CD14-positive monocyte (primary cell): ENCODE results near the gene RUNDC1. TPM values are rescaled to one million over a fixed set of nuclear protein-coding genes. Genes with fewer than 3 reads are reported as not detected.
A peak's percentile ranks its signal among the peaks of the same experiment; 100 is the strongest.

Source experiments
- DNase-seq, 3 donors: peaks; one replicate each; pipeline ENCODE4 v3.0.0-alpha.2; 2011 to 2022
- H2AFZ ChIP-seq: 2 replicates; pipeline ENCODE4 v1.6.0; 2012; ENCODE audit warnings: mild to moderate bottlenecking, low read depth, low read length, inconsistent platforms; ENCODE audit not compliant: insufficient read depth, poor library complexity, severe bottlenecking
- H3K27ac ChIP-seq, 2 donors: 1 replicate in 1 of 2; 2 replicates in 1 of 2; pipeline ENCODE4 v1.5.1; 2012 to 2013; ENCODE audit warnings: low read length in 2 of 2, control low read depth in 1 of 2, inconsistent platforms in 1 of 2, low read depth in 1 of 2, mild to moderate bottlenecking in 1 of 2
- H3K27me3 ChIP-seq, 2 donors: one replicate each; pipeline versions ENCODE4 v1.6.0 to v1.6.1; 2011 to 2013; ENCODE audit warnings: low read length in 2 of 2; ENCODE audit not compliant: control insufficient read depth in 2 of 2, insufficient read depth in 2 of 2
- H3K36me3 ChIP-seq, 2 donors: replicated peaks in 1 of 2; 1 replicate in 1 of 2; 2 replicates in 1 of 2; pipeline versions ENCODE4 v1.5.1 to v1.6.1; 2012 to 2013; ENCODE audit warnings: low read length in 2 of 2, control low read depth in 1 of 2, inconsistent platforms in 1 of 2, mild to moderate bottlenecking in 1 of 2; ENCODE audit not compliant: insufficient read depth in 2 of 2, control insufficient read depth in 1 of 2
- H3K4me1 ChIP-seq, 2 donors: 1 replicate in 1 of 2; 2 replicates in 1 of 2; pipeline versions ENCODE4 v1.5.1 to v1.6.1; 2012 to 2013; ENCODE audit warnings: low read length in 2 of 2, control low read depth in 1 of 2, inconsistent platforms in 1 of 2, mild to moderate bottlenecking in 1 of 2, moderate library complexity in 1 of 2; ENCODE audit not compliant: insufficient read depth in 2 of 2, control insufficient read depth in 1 of 2
- H3K4me2 ChIP-seq: replicated peaks from 2 replicates; pipeline ENCODE3; 2012; ENCODE audit warnings: low read length, moderate library complexity, mild to moderate bottlenecking; ENCODE audit not compliant: poor library complexity, severe bottlenecking; ENCODE audit errors: extremely low read depth
- H3K4me3 ChIP-seq, 3 experiments: fragments of 200-600 bp in 1 of 3; sonication (generic) in 1 of 3; replicated peaks in 1 of 3; 1 replicate in 2 of 3; 2 replicates in 1 of 3; pipeline ENCODE4 v1.5.1; 2011 to 2013; ENCODE audit warnings: low read length in 3 of 3, mild to moderate bottlenecking in 3 of 3, control low read depth in 2 of 3, low read depth in 2 of 3, inconsistent platforms in 1 of 3, moderate library complexity in 1 of 3
- H3K79me2 ChIP-seq: 2 replicates; pipeline ENCODE4 v1.6.0; 2012; ENCODE audit warnings: mild to moderate bottlenecking, control low read depth, inconsistent platforms, low read length, moderate library complexity; ENCODE audit not compliant: insufficient read depth
- H3K9ac ChIP-seq: 2 replicates; pipeline ENCODE4 v1.6.0; 2017; ENCODE audit warnings: low read length, mild to moderate bottlenecking; ENCODE audit not compliant: insufficient read depth, poor library complexity, severe bottlenecking
- H3K9me3 ChIP-seq, 2 donors: replicated peaks in 1 of 2; 1 replicate in 1 of 2; 2 replicates in 1 of 2; pipeline versions ENCODE4 v1.5.1 to v1.6.1; 2012 to 2013; ENCODE audit warnings: low read length in 2 of 2, control low read depth in 1 of 2; ENCODE audit not compliant: control insufficient read depth in 1 of 2, insufficient read depth in 1 of 2
- H4K20me1 ChIP-seq: 2 replicates; pipeline ENCODE4 v1.6.0; 2012; ENCODE audit warnings: mild to moderate bottlenecking, low read length, control low read depth, moderate library complexity; ENCODE audit not compliant: insufficient read depth
- H3K27ac Mint-ChIP-seq, 7 donors: one replicate each; pipeline ENCODE4 v1.8.0; 2020; ENCODE audit warnings: mild to moderate bottlenecking in 7 of 7, mixed read lengths in 7 of 7, moderate library complexity in 6 of 7, inconsistent platforms in 2 of 7
- H3K27me3 Mint-ChIP-seq, 3 donors: one replicate each; pipeline ENCODE4 v1.8.0; 2021 to 2022; ENCODE audit warnings: low read depth in 3 of 3, mild to moderate bottlenecking in 3 of 3, mixed read lengths in 3 of 3, moderate library complexity in 3 of 3, inconsistent platforms in 1 of 3
- H3K36me3 Mint-ChIP-seq, 2 donors: one replicate each; pipeline ENCODE4 v1.8.0; 2020; ENCODE audit warnings: mixed read lengths in 2 of 2, inconsistent platforms in 1 of 2, mild to moderate bottlenecking in 1 of 2
- H3K4me1 Mint-ChIP-seq: one replicate; pipeline ENCODE4 v1.8.0; 2020; ENCODE audit warnings: mild to moderate bottlenecking, mixed read lengths
- H3K4me3 Mint-ChIP-seq, 2 donors: one replicate each; pipeline ENCODE4 v1.8.0; 2020; ENCODE audit warnings: mild to moderate bottlenecking in 2 of 2, mixed read lengths in 2 of 2, moderate library complexity in 1 of 2
- H3K9me3 Mint-ChIP-seq, 7 donors: one replicate each; pipeline ENCODE4 v1.8.0; 2020 to 2022; ENCODE audit warnings: mixed read lengths in 7 of 7, mild to moderate bottlenecking in 6 of 7, moderate library complexity in 6 of 7, inconsistent platforms in 2 of 7
- CTCF ChIP-seq: fragments of 200-600 bp; IDR thresholded peaks from one replicate; pipeline ENCODE4 v1.8.0; 2022; ENCODE audit warnings: antibody characterized with exemption, mild to moderate bottlenecking
- WGBS: methylation state at CpG from one replicate; pipeline ENCODE4 v1.1.5; 2013; ENCODE audit warnings: missing lambda C conversion rate; ENCODE audit not compliant: insufficient coverage; 5-methylcytosine and 5-hydroxymethylcytosine counted together
- intact Hi-C, 2 donors: fragments of 100-400 bp; cut with micrococcal nuclease; formaldehyde crosslinking; loops; one replicate each; pipeline versions ENCODE4 v1.15.0 to v1.15.1; 2023
- polyA minus RNA-seq: library from RNA; depleted of rRNA, polyadenylated mRNA; stranded (reverse); fragments of >200 nt; gene quantifications from 2 replicates; pipeline ENCODE4 v1.2.3, GENCODE V29; 2012
- polyA plus RNA-seq, 3 donors: library from polyadenylated mRNA; depleted of rRNA in 1 of 3; unstranded in 2 of 3; stranded (reverse) in 1 of 3; fragments of 300-500 nt in 2 of 3; fragments of >200 nt in 1 of 3; fragmentation: Illumina TruSeq in 2 of 3; gene quantifications; 1 replicate in 2 of 3; 2 replicates in 1 of 3; pipeline ENCODE4 v1.2.3, GENCODE V29; 2012 to 2021
- total RNA-seq, 12 experiments: library from RNA in 1 of 12; stranded (reverse) in 1 of 12; fragments of 120-200 nt in 1 of 12; gene quantifications; one replicate each; pipeline ENCODE4 v1.2.4 and lab custom pipeline; 2013 to 2026; ENCODE audit warnings: mixed read lengths in 6 of 12, inconsistent platforms in 1 of 12

The RUNDC1 gene
- total RNA-seq (2013), result 12.2 TPM
- polyA plus RNA-seq (10 to 100 TPM in 1 of 3 donors, 1 to 10 TPM in 2; 7.5 to 10.3 (median 9.9) TPM), polyA minus RNA-seq (8.0 and 13.0 TPM in 2 replicates), total RNA-seq (lab: John Stamatoyannopoulos, UW) (5.1 to 19.8 (median 10.1) reads per million in 11 experiments)

- DNase-seq, result peak; percentile 83 to 87 (median 84)
- H3K27me3 ChIP-seq, result no peaks in the 10 kb centered on the region
- peak within 1 kb of the TSS; percentile 42 to 94 (median 85) for H3K27ac Mint-ChIP-seq
- H3K9ac ChIP-seq, result peak within 1 kb of the TSS; percentile 84
- peaks cover 48% of the 10 kb centered on the region for H3K79me2 ChIP-seq
- H3K9me3 ChIP-seq, result no peaks in the 10 kb centered on the region
- no peaks in the 10 kb centered on the region for H3K9me3 Mint-ChIP-seq
- intact Hi-C loops, result no loop called here
- peak within 1 kb of the TSS; percentile 85 for H2AFZ ChIP-seq
- H4K20me1 ChIP-seq, result peaks cover 12% of the 10 kb centered on the region
- H3K27ac ChIP-seq, result peak within 1 kb of the TSS in 1 of 2 donors; percentile 76
- peak within 1 kb of the TSS; percentile 80 to 97 (median 87) for H3K4me3 ChIP-seq
- H3K4me3 Mint-ChIP-seq, result peak within 1 kb of the TSS; percentile 99 to 100
- peaks cover 6 to 20% of the 10 kb centered on the region in 2 donors for H3K36me3 Mint-ChIP-seq
- peak within 1 kb of the TSS; percentile 100 for H3K4me2 ChIP-seq
- under 1% methylated on average over 38 of the region's 39 CpGs for WGBS
- peaks cover 2 to 5% (median 4%) of the 10 kb centered on the region in 3 donors for H3K27me3 Mint-ChIP-seq
- no peak for TF ChIP-seq CTCF
- peaks cover 0 to 4% of the 10 kb centered on the region in 2 donors for H3K36me3 ChIP-seq
- peaks cover 37 to 52% of the 10 kb centered on the region in 2 donors for H3K4me1 ChIP-seq
- peaks cover 45% of the 10 kb centered on the region for H3K4me1 Mint-ChIP-seq
Observed at GRCh38 chr17:42980274-42980765, at the start of gene RUNDC1. Gene RUNDC1 (plus strand): TSS chr17:42980565. CDS start chr17:42980577, 12 bp downstream.

GRCh38 chr17:42937712-42938596 lies 42.4 kb upstream of the RUNDC1 start:
- peaks cover 13% of the 10 kb centered on the region for H3K4me1 Mint-ChIP-seq
- no peaks in the 10 kb centered on the region for H3K79me2 ChIP-seq
- peaks cover 0 to 2% (median 0%) of the 10 kb centered on the region in 7 donors for H3K9me3 Mint-ChIP-seq
- peak overlapping the region; percentile 42 for H2AFZ ChIP-seq
- no peak overlapping the region for H3K9ac ChIP-seq
- no peak overlapping the region for H3K4me3 Mint-ChIP-seq
- no peak overlapping the region for H3K4me2 ChIP-seq
- TF ChIP-seq CTCF, result peak; percentile 47
- peak overlapping the region in 2 of 7 donors; percentile 16 to 27 for H3K27ac Mint-ChIP-seq
- no peaks in the 10 kb centered on the region for H3K36me3 ChIP-seq
- H3K9me3 ChIP-seq, result no peaks in the 10 kb centered on the region
- peaks cover 3 to 4% (median 4%) of the 10 kb centered on the region in 3 donors for H3K27me3 Mint-ChIP-seq
- H3K27ac ChIP-seq, result no peak overlapping the region
- intact Hi-C loops, result loop anchor here (2.0 to 10.0 kb wide), 4 partner anchors 95 to 216 kb away; partner anchors contain the start of gene AOC2 (in 1 of the 2)
- 51% methylated on average over 5 of the region's 9 CpGs for WGBS
- peaks cover 0 to 10% of the 10 kb centered on the region in 2 donors for H3K4me1 ChIP-seq
- H4K20me1 ChIP-seq, result no peaks in the 10 kb centered on the region
- H3K36me3 Mint-ChIP-seq, result no peaks in the 10 kb centered on the region
- peak; percentile 8 to 29 (median 18) for DNase-seq
- no peak overlapping the region for H3K4me3 ChIP-seq
- no peaks in the 10 kb centered on the region for H3K27me3 ChIP-seq
